Aorta (tissue), 5 donors: ENCODE data around the gene BPHL. TPM values are rescaled to one million over a fixed set of nuclear protein-coding genes. Genes with fewer than 3 reads are reported as not detected.

ENCODE experiments used
- ATAC-seq: fragments of 200-7000 bp; cut with Tn5 transposase; one replicate; pipeline ENCODE4 v1.9.1; 2022; ENCODE audit warnings: moderate library complexity; ENCODE audit not compliant: low FRiP score
- DNase-seq, 2 donors: peaks; one replicate each; pipeline ENCODE4 v3.0.0-alpha.2; 2020
- H3K27ac ChIP-seq, 2 donors: one replicate each; pipeline ENCODE4 v1.5.1; 2013; ENCODE audit warnings: low read length in 2 of 2, mild to moderate bottlenecking in 2 of 2, moderate library complexity in 2 of 2, control low read depth in 1 of 2, inconsistent platforms in 1 of 2, low read depth in 1 of 2
- H3K27me3 ChIP-seq, 2 donors: one replicate each; pipeline ENCODE4 v1.6.1; 2013; ENCODE audit warnings: control low read depth in 1 of 2, low read length in 1 of 2, mild to moderate bottlenecking in 1 of 2, moderate library complexity in 1 of 2; ENCODE audit not compliant: insufficient read depth in 2 of 2, control insufficient read depth in 1 of 2
- H3K36me3 ChIP-seq, 2 donors: one replicate each; pipeline ENCODE4 v1.6.1; 2013; ENCODE audit warnings: control low read depth in 1 of 2, low read length in 1 of 2, mild to moderate bottlenecking in 1 of 2; ENCODE audit not compliant: insufficient read depth in 2 of 2, control insufficient read depth in 1 of 2
- H3K4me1 ChIP-seq, 2 donors: one replicate each; pipeline ENCODE4 v1.6.1; 2013; ENCODE audit warnings: low read length in 2 of 2, control low read depth in 1 of 2, mild to moderate bottlenecking in 1 of 2, moderate library complexity in 1 of 2; ENCODE audit not compliant: insufficient read depth in 2 of 2, control insufficient read depth in 1 of 2
- H3K4me3 ChIP-seq, 2 donors: one replicate each; pipeline ENCODE4 v1.5.1; 2013; ENCODE audit warnings: low read length in 2 of 2, control low read depth in 1 of 2, mild to moderate bottlenecking in 1 of 2
- H3K9me3 ChIP-seq: one replicate; pipeline ENCODE4 v1.6.1; 2013; ENCODE audit warnings: mild to moderate bottlenecking, low read length; ENCODE audit not compliant: control insufficient read depth
- WGBS, 2 donors: extraction: QIAGEN DNeasy Blood & Tissue Kit; methylation state at CpG; one replicate each; pipeline ENCODE4 v1.1.7; 2013; 5-methylcytosine and 5-hydroxymethylcytosine counted together
- intact Hi-C, 2 donors: fragments of 100-400 bp; cut with DNase I; formaldehyde crosslinking; loops; one replicate each; pipeline versions ENCODE4 v1.14.2 to v1.15.0; 2022
- polyA plus RNA-seq, 2 donors: library from polyadenylated mRNA; stranded (reverse); fragments of 200-250 nt; gene quantifications; one replicate each; pipeline ENCODE4 v1.2.3, GENCODE V29; 2013
- total RNA-seq, 2 donors: library from RNA; stranded (reverse); fragmentation: NEBNext Ultra II Directional; extraction: Animal tissue kit (Norgen Biotek cat#: 25700); gene quantifications; one replicate each; pipeline ENCODE4 v1.2.1, GENCODE V29; 2021
- donor health status: healthy with polysubstance abuse.
- donor health status: Bipolar disorder and iron deficiency.
- donor health status: DM: no; HTN: no; CAD: no.
- donor health status: DM: no; HTN: no; CAD: no.
- donor health status: DM: yes; HTN: yes; CAD: no.

The BPHL gene
- total and polyA plus RNA-seq, 4 donors = 6.4 to 18.7 (median 15.4) TPM

GRCh38 chr6:3079682-3080081 lies 38.8 kb upstream of the BPHL start:
- intact Hi-C loops = loop anchor here in 1 of 2 donors (5.0 kb wide), 1 partner anchor 33 kb away; no protein-coding TSS in a partner anchor
- Histone ChIP-seq H3K4me3 (no peak overlapping the region), H3K9me3 (no peaks in the 10 kb centered on the region), H3K36me3 (peaks cover 5 to 8% of the 10 kb centered on the region in 2 donors), H3K4me1 (no peaks in the 10 kb centered on the region), H3K27me3 (no peaks in the 10 kb centered on the region), H3K27ac (no peak overlapping the region)
- 95 to 97% methylated on average over 1 of the region's 1 CpG for WGBS, 2 donors
- DNase-seq (no peak), ATAC-seq (no peak)

- Histone ChIP-seq H3K4me3 (no peak overlapping the region), H3K9me3 (no peaks in the 10 kb centered on the region), H3K27me3 (no peaks in the 10 kb centered on the region), H3K36me3 (peaks cover 5 to 11% of the 10 kb centered on the region in 2 donors), H3K4me1 (no peaks in the 10 kb centered on the region), H3K27ac (no peak overlapping the region)
- ATAC-seq (no peak), DNase-seq (peak in 1 of 2 donors; percentile 72)
- intact Hi-C loops = no loop called here
- 94% methylated on average over 5 of the region's 5 CpGs for WGBS, 2 donors
These were observed 36.6 kb upstream of the BPHL start for GRCh38 chr6:3081960-3082359.

- 96 to 97% methylated on average over 4 of the region's 4 CpGs for WGBS, 2 donors
- H3K36me3 ChIP-seq = peaks cover 9 to 13% of the 10 kb centered on the region in 2 donors
- no peak overlapping the region for H3K4me3 ChIP-seq
- intact Hi-C loops = no loop called here
- no peaks in the 10 kb centered on the region for H3K27me3 ChIP-seq
- ATAC-seq (no peak), DNase-seq (no peak)
- H3K4me1 ChIP-seq = no peaks in the 10 kb centered on the region
- H3K9me3 ChIP-seq = no peaks in the 10 kb centered on the region
- H3K27ac ChIP-seq = no peak overlapping the region
These were observed 33.4 kb upstream of the BPHL start for GRCh38 chr6:3085074-3085473.

GRCh38 chr6:3086282-3086946 lies 32.1 kb upstream of the BPHL start:
- no peaks in the 10 kb centered on the region for H3K27me3 ChIP-seq
- H3K27ac ChIP-seq = no peak overlapping the region
- DNase-seq (no peak), ATAC-seq (no peak)
- H3K4me1 ChIP-seq = no peaks in the 10 kb centered on the region
- WGBS, 2 donors = 53 to 57% methylated on average over 7 of the region's 7 CpGs
- peaks cover 9 to 13% of the 10 kb centered on the region in 2 donors for H3K36me3 ChIP-seq
- no peak overlapping the region for H3K4me3 ChIP-seq
- H3K9me3 ChIP-seq = no peaks in the 10 kb centered on the region
- intact Hi-C loops = no loop called here

- Histone ChIP-seq H3K27me3 (no peaks in the 10 kb centered on the region), H3K27ac (no peak overlapping the region), H3K36me3 (peaks cover 6 to 11% of the 10 kb centered on the region in 2 donors), H3K4me3 (no peak overlapping the region), H3K4me1 (no peaks in the 10 kb centered on the region), H3K9me3 (no peaks in the 10 kb centered on the region)
- intact Hi-C loops = no loop called here
- 77 to 84% methylated on average over 4 of the region's 4 CpGs for WGBS, 2 donors
- ATAC-seq (peak; percentile 76), DNase-seq (peak in 1 of 2 donors; percentile 59)
These were observed 30.1 kb upstream of the BPHL start for GRCh38 chr6:3088446-3088845.

- Histone ChIP-seq H3K27ac (peak overlapping the region in 1 of 2 donors; percentile 11), H3K4me1 (no peaks in the 10 kb centered on the region), H3K9me3 (no peaks in the 10 kb centered on the region), H3K4me3 (no peak overlapping the region), H3K27me3 (no peaks in the 10 kb centered on the region), H3K36me3 (peaks cover 4 to 12% of the 10 kb centered on the region in 2 donors)
- WGBS, 2 donors = 32 to 39% methylated on average over 4 of the region's 4 CpGs
- DNase-seq (no peak), ATAC-seq (no peak)
- intact Hi-C loops = no loop called here
These were observed 29.5 kb upstream of the BPHL start for GRCh38 chr6:3088968-3089367.

- H3K27ac ChIP-seq = no peak overlapping the region
- no peak overlapping the region for H3K4me3 ChIP-seq
- 84 to 85% methylated on average over 4 of the region's 4 CpGs for WGBS, 2 donors
- ATAC-seq (no peak), DNase-seq (no peak)
- intact Hi-C loops = no loop called here
- peaks cover 4 to 11% of the 10 kb centered on the region in 2 donors for H3K36me3 ChIP-seq
- no peaks in the 10 kb centered on the region for H3K9me3 ChIP-seq
- no peaks in the 10 kb centered on the region for H3K4me1 ChIP-seq
- H3K27me3 ChIP-seq = no peaks in the 10 kb centered on the region
These were observed 28.5 kb upstream of the BPHL start for GRCh38 chr6:3090013-3090412.

GRCh38 chr6:3094815-3095214 lies 23.7 kb upstream of the BPHL start:
- Histone ChIP-seq H3K27me3 (no peaks in the 10 kb centered on the region), H3K4me1 (no peaks in the 10 kb centered on the region), H3K4me3 (no peak overlapping the region), H3K36me3 (peaks cover 3 to 10% of the 10 kb centered on the region in 2 donors), H3K27ac (no peak overlapping the region), H3K9me3 (no peaks in the 10 kb centered on the region)
- DNase-seq (no peak), ATAC-seq (no peak)
- intact Hi-C loops = no loop called here
- 94 to 96% methylated on average over 2 of the region's 2 CpGs for WGBS, 2 donors

GRCh38 chr6:3102875-3103274 lies 15.6 kb upstream of the BPHL start:
- WGBS, 2 donors = 87 to 91% methylated on average over 3 of the region's 3 CpGs
- no peaks in the 10 kb centered on the region for H3K4me1 ChIP-seq
- no peaks in the 10 kb centered on the region for H3K9me3 ChIP-seq
- no peak overlapping the region for H3K27ac ChIP-seq
- DNase-seq (no peak), ATAC-seq (no peak)
- peaks cover 7 to 9% of the 10 kb centered on the region in 2 donors for H3K36me3 ChIP-seq
- intact Hi-C loops = no loop called here
- no peaks in the 10 kb centered on the region for H3K27me3 ChIP-seq
- no peak overlapping the region for H3K4me3 ChIP-seq
